KOPT-K1 (cell line): ENCODE data around the gene ADCY1.

Source experiments
- H3K27ac ChIP-seq: fragments of 200-600 bp; sonication (generic); 2 replicates; pipeline ENCODE4 v1.5.1; 2016; ENCODE audit warnings: antibody characterized with exemption, mild to moderate bottlenecking, low read depth, low read length; ENCODE audit not compliant: poor library complexity, severe bottlenecking
- H3K36me3 ChIP-seq: fragments of 200-600 bp; sonication (generic); 2 replicates; pipeline ENCODE4 v1.5.1; 2017; ENCODE audit warnings: antibody characterized with exemption, mild to moderate bottlenecking, low read length, moderate library complexity; ENCODE audit not compliant: insufficient read depth
- H3K9me3 ChIP-seq: fragments of 200-600 bp; sonication (generic); 2 replicates; pipeline ENCODE4 v1.5.1; 2017; ENCODE audit warnings: antibody characterized with exemption, low read length, mild to moderate bottlenecking; ENCODE audit not compliant: insufficient read depth, poor library complexity, severe bottlenecking

Gene ADCY1

GRCh38 chr7:45677311-45677900, 103.2 kb downstream of the ADCY1 start:
- Histone ChIP-seq H3K36me3 (no peaks in the 10 kb centered on the region), H3K27ac (no peak overlapping the region), H3K9me3 (no peaks in the 10 kb centered on the region)

GRCh38 chr7:45679516-45679915, 105.3 kb downstream of the ADCY1 start:
- no peak overlapping the region for H3K27ac ChIP-seq
- no peaks in the 10 kb centered on the region for H3K36me3 ChIP-seq
- no peaks in the 10 kb centered on the region for H3K9me3 ChIP-seq

GRCh38 chr7:45680776-45681175, 106.6 kb downstream of the ADCY1 start:
- Histone ChIP-seq H3K36me3 (no peaks in the 10 kb centered on the region), H3K9me3 (no peaks in the 10 kb centered on the region), H3K27ac (no peak overlapping the region)

GRCh38 chr7:45681596-45682357, 107.6 kb downstream of the ADCY1 start:
- Histone ChIP-seq H3K27ac (no peak overlapping the region), H3K36me3 (no peaks in the 10 kb centered on the region), H3K9me3 (no peaks in the 10 kb centered on the region)

GRCh38 chr7:45682358-45682735, 108.2 kb downstream of the ADCY1 start:
- H3K9me3 ChIP-seq: no peaks in the 10 kb centered on the region
- no peaks in the 10 kb centered on the region for H3K36me3 ChIP-seq
- no peak overlapping the region for H3K27ac ChIP-seq

GRCh38 chr7:45682836-45683555, 108.8 kb downstream of the ADCY1 start:
- no peaks in the 10 kb centered on the region for H3K36me3 ChIP-seq
- no peaks in the 10 kb centered on the region for H3K9me3 ChIP-seq
- H3K27ac ChIP-seq: no peak overlapping the region

GRCh38 chr7:45683556-45684148, 109.5 kb downstream of the ADCY1 start:
- Histone ChIP-seq H3K27ac (no peak overlapping the region), H3K36me3 (no peaks in the 10 kb centered on the region), H3K9me3 (no peaks in the 10 kb centered on the region)

GRCh38 chr7:45684910-45685618, 110.9 kb downstream of the ADCY1 start:
- H3K27ac ChIP-seq: no peak overlapping the region

GRCh38 chr7:45685619-45686240, 111.6 kb downstream of the ADCY1 start:
- H3K36me3 ChIP-seq: no peaks in the 10 kb centered on the region
- no peak overlapping the region for H3K27ac ChIP-seq
- no peaks in the 10 kb centered on the region for H3K9me3 ChIP-seq

More at GRCh38 chr7:45684910-45685618, 110.9 kb downstream of the ADCY1 start:
- Histone ChIP-seq H3K9me3 (no peaks in the 10 kb centered on the region), H3K36me3 (no peaks in the 10 kb centered on the region)

GRCh38 chr7:45686441-45687184, 112.4 kb downstream of the ADCY1 start:
- no peaks in the 10 kb centered on the region for H3K36me3 ChIP-seq
- H3K27ac ChIP-seq: no peak overlapping the region
- no peaks in the 10 kb centered on the region for H3K9me3 ChIP-seq

- H3K9me3 ChIP-seq: no peaks in the 10 kb centered on the region
- no peaks in the 10 kb centered on the region for H3K36me3 ChIP-seq
- no peak overlapping the region for H3K27ac ChIP-seq
These were observed 113.0 kb downstream of the ADCY1 start for GRCh38 chr7:45687185-45687560.

GRCh38 chr7:45687721-45688120, 113.6 kb downstream of the ADCY1 start:
- no peaks in the 10 kb centered on the region for H3K36me3 ChIP-seq
- H3K9me3 ChIP-seq: no peaks in the 10 kb centered on the region
- H3K27ac ChIP-seq: no peak overlapping the region

GRCh38 chr7:45688382-45688781, 114.2 kb downstream of the ADCY1 start:
- Histone ChIP-seq H3K9me3 (no peaks in the 10 kb centered on the region), H3K27ac (no peak overlapping the region), H3K36me3 (no peaks in the 10 kb centered on the region)
